ENCODE data around the gene LDLRAD3.

The LDLRAD3 gene

DNA sequence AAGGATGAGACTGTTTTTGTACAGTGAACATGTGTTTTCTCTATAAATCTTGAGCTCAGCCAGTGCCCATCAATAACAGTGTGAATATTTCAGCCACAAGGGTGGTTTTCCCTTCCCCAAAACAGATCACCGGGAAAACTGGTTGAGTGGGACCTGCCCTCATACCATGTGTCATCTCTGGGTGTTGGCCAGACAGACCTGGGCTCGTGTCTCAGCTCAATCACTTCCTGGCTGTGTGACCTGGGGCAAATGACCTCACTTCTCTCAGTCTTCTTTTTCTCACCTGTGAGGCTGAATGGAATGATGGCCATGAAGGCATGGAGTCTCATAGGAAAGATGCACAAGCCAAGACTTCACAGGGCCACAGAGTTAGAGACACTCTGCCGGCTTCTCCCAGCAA, 270.6 kb downstream of the LDLRAD3 start:
- H3K4me3 ChIP-seq (ENCODE audit: low read length, poor library complexity, severe bottlenecking): no peak overlapping the region
- no peaks in the 10 kb centered on the region for H3K79me2 ChIP-seq (ENCODE audit: insufficient read depth, low read length)
- no peak overlapping the region for H3K9ac ChIP-seq (ENCODE audit: low read depth, low read length, poor library complexity, severe bottlenecking)
- H3K36me3 ChIP-seq (ENCODE audit: insufficient read depth, low read length): no peaks in the 10 kb centered on the region
- H2AFZ ChIP-seq (ENCODE audit: low read length): no peak overlapping the region
- TF ChIP-seq, protein P1, sequence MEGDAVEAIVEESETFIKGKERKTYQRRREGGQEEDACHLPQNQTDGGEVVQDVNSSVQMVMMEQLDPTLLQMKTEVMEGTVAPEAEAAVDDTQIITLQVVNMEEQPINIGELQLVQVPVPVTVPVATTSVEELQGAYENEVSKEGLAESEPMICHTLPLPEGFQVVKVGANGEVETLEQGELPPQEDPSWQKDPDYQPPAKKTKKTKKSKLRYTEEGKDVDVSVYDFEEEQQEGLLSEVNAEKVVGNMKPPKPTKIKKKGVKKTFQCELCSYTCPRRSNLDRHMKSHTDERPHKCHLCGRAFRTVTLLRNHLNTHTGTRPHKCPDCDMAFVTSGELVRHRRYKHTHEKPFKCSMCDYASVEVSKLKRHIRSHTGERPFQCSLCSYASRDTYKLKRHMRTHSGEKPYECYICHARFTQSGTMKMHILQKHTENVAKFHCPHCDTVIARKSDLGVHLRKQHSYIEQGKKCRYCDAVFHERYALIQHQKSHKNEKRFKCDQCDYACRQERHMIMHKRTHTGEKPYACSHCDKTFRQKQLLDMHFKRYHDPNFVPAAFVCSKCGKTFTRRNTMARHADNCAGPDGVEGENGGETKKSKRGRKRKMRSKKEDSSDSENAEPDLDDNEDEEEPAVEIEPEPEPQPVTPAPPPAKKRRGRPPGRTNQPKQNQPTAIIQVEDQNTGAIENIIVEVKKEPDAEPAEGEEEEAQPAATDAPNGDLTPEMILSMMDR (conservative IDR thresholded peaks at IDR 0.05; ENCODE audit: low read length): no peak
- TF ChIP-seq EZH2phosphoT487 (IDR thresholded peaks at IDR 0.05; ENCODE audit: borderline replicate concordance): no peak
- no peaks in the 10 kb centered on the region for H3K9me2 ChIP-seq (replicated peaks; ENCODE audit: low read depth, low read length)
- H4K20me1 ChIP-seq (ENCODE audit: insufficient read depth, low read length, poor library complexity, severe bottlenecking): no peaks in the 10 kb centered on the region
- H3K4me1 ChIP-seq (ENCODE audit: insufficient read depth, low read length, poor library complexity, severe bottlenecking): no peaks in the 10 kb centered on the region
- H3K4me2 ChIP-seq (ENCODE audit: low read depth, low read length, poor library complexity, severe bottlenecking): no peak overlapping the region
- no peaks in the 10 kb centered on the region for H3F3A ChIP-seq (ENCODE audit: low read depth)
- no peaks in the 10 kb centered on the region for H3K27me3 ChIP-seq (ENCODE audit: insufficient read depth, low read length, poor library complexity, severe bottlenecking)
- H3K9me3 ChIP-seq (ENCODE audit: insufficient read depth, low read depth, low read length): no peaks in the 10 kb centered on the region

DNA sequence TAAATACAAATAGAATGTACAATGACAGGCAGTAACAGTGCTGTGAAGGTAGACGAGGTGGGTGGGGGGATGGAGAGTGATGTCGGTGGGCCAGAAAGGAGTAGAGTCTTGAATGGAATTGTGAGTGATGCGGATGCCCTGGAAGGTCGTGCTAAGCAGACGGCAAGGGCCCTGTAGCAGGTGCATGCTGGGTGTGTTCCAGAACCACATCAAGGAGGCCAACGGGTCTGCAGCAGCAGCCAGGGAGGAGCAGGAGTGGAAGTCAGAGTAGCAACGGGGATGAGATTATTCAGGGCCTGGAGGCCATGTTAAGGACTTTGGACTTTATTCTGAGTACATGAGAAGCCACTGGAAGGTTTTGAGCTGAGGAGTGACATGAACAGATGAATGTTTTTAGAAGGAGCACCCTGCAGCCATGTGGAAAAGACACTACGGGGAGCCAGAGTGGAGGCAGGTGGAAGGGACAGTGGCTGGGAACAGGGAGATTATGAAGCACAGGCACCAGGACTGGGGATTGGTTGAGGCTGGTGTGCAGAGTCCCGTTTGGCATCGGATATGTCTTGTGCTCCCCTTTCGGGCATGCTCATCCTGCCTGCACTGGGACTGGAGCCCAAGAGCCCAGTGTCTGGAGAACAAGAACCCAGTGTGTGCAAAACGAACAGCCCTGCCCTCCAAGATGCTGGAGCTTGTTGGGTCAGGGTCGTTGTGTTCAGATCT, 271.3 kb downstream of the LDLRAD3 start:
- Histone ChIP-seq H3K4me1 (ENCODE audit: insufficient read depth, low read length, poor library complexity, severe bottlenecking) (no peaks in the 10 kb centered on the region), H3K27me3 (ENCODE audit: insufficient read depth, low read length, poor library complexity, severe bottlenecking) (no peaks in the 10 kb centered on the region)

DNA sequence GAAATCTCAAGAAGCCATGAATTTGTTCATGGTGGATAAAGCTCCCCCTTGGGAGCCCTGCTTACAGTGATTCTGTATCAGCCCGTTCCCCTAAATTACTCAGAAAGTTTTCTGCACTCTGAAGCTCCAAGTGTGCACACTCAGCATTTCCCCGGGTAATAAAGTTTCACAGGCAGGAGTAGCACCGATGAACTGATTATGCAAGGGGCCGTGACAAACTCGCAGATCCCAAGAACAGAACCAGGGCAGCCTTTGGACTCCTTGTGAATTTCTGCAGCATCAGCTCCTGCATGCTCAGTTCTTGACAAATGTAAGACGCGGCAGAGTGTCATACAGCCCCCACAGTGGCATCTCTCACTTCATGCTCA, 271.8 kb downstream of the LDLRAD3 start:
- no peaks in the 10 kb centered on the region for H4K20me1 ChIP-seq (ENCODE audit: insufficient read depth, low read length, poor library complexity, severe bottlenecking)
- TF ChIP-seq, protein P1 (conservative IDR thresholded peaks at IDR 0.05; ENCODE audit: low read length): no peak
- TF ChIP-seq EZH2phosphoT487 (IDR thresholded peaks at IDR 0.05; ENCODE audit: borderline replicate concordance): no peak

More for the DNA sequence above, 271.3 kb downstream of the LDLRAD3 start:
- Histone ChIP-seq H4K20me1 (ENCODE audit: insufficient read depth, low read length, poor library complexity, severe bottlenecking) (no peaks in the 10 kb centered on the region), H3K9me2 (replicated peaks; ENCODE audit: low read depth, low read length) (no peaks in the 10 kb centered on the region), H3K9ac (ENCODE audit: low read depth, low read length, poor library complexity, severe bottlenecking) (no peak overlapping the region), H3K9me3 (ENCODE audit: insufficient read depth, low read depth, low read length) (peaks cover 2% of the 10 kb centered on the region; the same call in 1 of the 2 replicates), H3K36me3 (ENCODE audit: insufficient read depth, low read length) (no peaks in the 10 kb centered on the region), H3K4me3 (ENCODE audit: low read length, poor library complexity, severe bottlenecking) (no peak overlapping the region), H3K79me2 (ENCODE audit: insufficient read depth, low read length) (no peaks in the 10 kb centered on the region), H3F3A (ENCODE audit: low read depth) (no peaks in the 10 kb centered on the region), H2AFZ (ENCODE audit: low read length) (no peak overlapping the region), H3K4me2 (ENCODE audit: low read depth, low read length, poor library complexity, severe bottlenecking) (no peak overlapping the region)
- TF ChIP-seq, protein P1 (conservative IDR thresholded peaks at IDR 0.05; ENCODE audit: low read length): no peak
- TF ChIP-seq EZH2phosphoT487 (IDR thresholded peaks at IDR 0.05; ENCODE audit: borderline replicate concordance): no peak

More for the DNA sequence above, 271.8 kb downstream of the LDLRAD3 start:
- no peak overlapping the region for H3K4me2 ChIP-seq (ENCODE audit: low read depth, low read length, poor library complexity, severe bottlenecking)
- H3K4me3 ChIP-seq (ENCODE audit: low read length, poor library complexity, severe bottlenecking): no peak overlapping the region
- H3K9ac ChIP-seq (ENCODE audit: low read depth, low read length, poor library complexity, severe bottlenecking): no peak overlapping the region
- H2AFZ ChIP-seq (ENCODE audit: low read length): no peak overlapping the region
- H3K27me3 ChIP-seq (ENCODE audit: insufficient read depth, low read length, poor library complexity, severe bottlenecking): no peaks in the 10 kb centered on the region
- no peaks in the 10 kb centered on the region for H3K36me3 ChIP-seq (ENCODE audit: insufficient read depth, low read length)
- H3K9me3 ChIP-seq (ENCODE audit: insufficient read depth, low read depth, low read length): peaks cover 5% of the 10 kb centered on the region; the same call in 1 of the 2 replicates
- no peaks in the 10 kb centered on the region for H3K9me2 ChIP-seq (replicated peaks; ENCODE audit: low read depth, low read length)
- H3F3A ChIP-seq (ENCODE audit: low read depth): no peaks in the 10 kb centered on the region
- no peaks in the 10 kb centered on the region for H3K79me2 ChIP-seq (ENCODE audit: insufficient read depth, low read length)
- H3K4me1 ChIP-seq (ENCODE audit: insufficient read depth, low read length, poor library complexity, severe bottlenecking): no peaks in the 10 kb centered on the region

Data from Loucy (cell line).